Stomach (tissue), 4 donors: ENCODE measurements around the gene VEPH1.

Experiments used
- CTCF ChIP-seq, 7 experiments: fragments of 450-650 bp in 4 of 7; fragments of 200-600 bp in 3 of 7; sonication (generic) in 3 of 7; IDR thresholded peaks; one replicate each; pipeline ENCODE4 v1.5.1; 2016 to 2019; ENCODE audit warnings: antibody characterized with exemption in 7 of 7, control low read depth in 2 of 7, mild to moderate bottlenecking in 1 of 7
- EP300 ChIP-seq: sonication (generic); formaldehyde crosslinking; IDR thresholded peaks from one replicate; pipeline ENCODE4 v1.6.1; 2017; ENCODE audit warnings: antibody characterized with exemption
- POLR2A ChIP-seq, 4 donors: fragments of 450-650 bp; IDR thresholded peaks; one replicate each; pipeline ENCODE4 v1.6.1; 2016; ENCODE audit warnings: antibody characterized with exemption in 4 of 4, control low read depth in 2 of 4, mild to moderate bottlenecking in 1 of 4, moderate library complexity in 1 of 4

GRCh38 chr3:157551961-157552360 lies 48.7 kb upstream of the VEPH1 start:
- TF ChIP-seq CTCF (IDR thresholded peaks at IDR 0.05) (no peak), EP300 (no peak), POLR2A (IDR thresholded peaks at IDR 0.05) (no peak)
